Ectodermal cell (in vitro differentiated cells): Measurements from ENCODE around the gene SCMH1.

ENCODE experiments used
- H3K27ac ChIP-seq: 2 replicates; pipeline ENCODE4 v1.7.0; 2013; ENCODE audit warnings: mild to moderate bottlenecking, low read depth, low read length; ENCODE audit not compliant: insufficient read depth, poor library complexity, severe bottlenecking
- H3K27me3 ChIP-seq: 2 replicates; pipeline ENCODE4 v1.7.0; 2013; ENCODE audit warnings: mild to moderate bottlenecking, low read length; ENCODE audit not compliant: insufficient read depth, control insufficient read depth, poor library complexity, severe bottlenecking
- H3K36me3 ChIP-seq: one replicate; pipeline ENCODE4 v1.7.0; 2013; ENCODE audit warnings: low read length; ENCODE audit not compliant: control insufficient read depth, insufficient read depth
- H3K4me1 ChIP-seq: one replicate; pipeline ENCODE4 v1.7.0; 2013; ENCODE audit warnings: low read length; ENCODE audit not compliant: control insufficient read depth, insufficient read depth
- H3K4me3 ChIP-seq: 2 replicates; pipeline ENCODE4 v1.7.0; 2013; ENCODE audit warnings: low read depth, low read length, control low read depth; ENCODE audit not compliant: insufficient read depth
- H3K9me3 ChIP-seq: 2 replicates; pipeline ENCODE4 v1.7.0; 2013; ENCODE audit warnings: mild to moderate bottlenecking, low read length, moderate library complexity; ENCODE audit not compliant: control insufficient read depth
- WGBS, 2 experiments: methylation state at CpG; one replicate each; pipeline ENCODE4 v1.1.7; 2013; ENCODE audit warnings: missing lambda C conversion rate in 2 of 2; 5-methylcytosine and 5-hydroxymethylcytosine counted together

SCMH1 gene

DNA sequence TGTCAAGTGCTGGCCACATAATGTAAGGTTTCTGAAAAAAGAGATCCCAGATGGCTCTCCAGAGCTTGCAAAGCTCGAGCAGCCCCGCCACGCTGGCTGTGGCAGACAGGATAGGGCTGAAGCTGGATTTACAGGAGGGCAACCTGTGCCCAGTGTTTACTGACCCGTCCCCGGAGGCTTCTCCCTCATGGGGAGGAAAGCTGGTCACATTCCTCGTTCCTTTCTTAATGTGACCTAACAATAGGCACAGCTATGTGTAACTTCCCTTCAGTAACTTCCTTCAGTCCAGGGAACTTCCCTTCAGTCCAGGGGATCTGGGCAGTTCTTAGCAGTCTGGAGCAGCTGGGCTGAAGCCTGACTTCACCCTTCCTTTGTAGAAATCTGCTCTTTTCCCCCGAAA, 228.3 kb downstream of the SCMH1 start:
- H3K27me3 ChIP-seq, result no peaks in the 10 kb centered on the region
- H3K27ac ChIP-seq, result no peak overlapping the region
- H3K4me1 ChIP-seq, result no peaks in the 10 kb centered on the region
- no peak overlapping the region for H3K4me3 ChIP-seq
- whole genome bisulfite sequencing, 2 experiments, result 93 to 95% methylated on average over 7 of the region's 7 CpGs
- no peaks in the 10 kb centered on the region for H3K9me3 ChIP-seq
- peaks cover 32% of the 10 kb centered on the region for H3K36me3 ChIP-seq

DNA sequence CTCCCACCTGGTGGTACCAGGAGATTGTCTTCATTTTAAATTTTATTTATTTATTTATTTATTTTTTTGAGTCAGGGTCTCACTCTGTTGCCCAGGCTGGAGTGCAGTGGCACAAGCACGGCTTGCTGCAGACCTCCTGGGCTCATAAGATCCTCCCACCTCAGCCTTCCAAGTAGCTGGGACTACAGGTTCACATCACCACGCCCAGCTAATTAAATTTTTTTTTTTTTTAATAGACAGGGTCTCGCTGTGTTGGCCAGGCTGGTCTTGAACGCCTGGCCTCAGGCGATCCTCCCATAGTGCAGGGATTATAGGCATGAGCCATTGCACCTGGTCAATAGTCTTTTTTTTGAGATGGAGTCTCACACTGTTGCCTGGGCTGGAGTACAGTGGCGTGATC, 229.1 kb downstream of the SCMH1 start:
- Histone ChIP-seq H3K9me3 (no peaks in the 10 kb centered on the region), H3K27me3 (no peaks in the 10 kb centered on the region), H3K36me3 (peaks cover 37% of the 10 kb centered on the region), H3K4me1 (no peaks in the 10 kb centered on the region), H3K27ac (no peak overlapping the region), H3K4me3 (no peak overlapping the region)
- WGBS, 2 experiments, result 90 to 94% methylated on average over 6 of the region's 6 CpGs

DNA sequence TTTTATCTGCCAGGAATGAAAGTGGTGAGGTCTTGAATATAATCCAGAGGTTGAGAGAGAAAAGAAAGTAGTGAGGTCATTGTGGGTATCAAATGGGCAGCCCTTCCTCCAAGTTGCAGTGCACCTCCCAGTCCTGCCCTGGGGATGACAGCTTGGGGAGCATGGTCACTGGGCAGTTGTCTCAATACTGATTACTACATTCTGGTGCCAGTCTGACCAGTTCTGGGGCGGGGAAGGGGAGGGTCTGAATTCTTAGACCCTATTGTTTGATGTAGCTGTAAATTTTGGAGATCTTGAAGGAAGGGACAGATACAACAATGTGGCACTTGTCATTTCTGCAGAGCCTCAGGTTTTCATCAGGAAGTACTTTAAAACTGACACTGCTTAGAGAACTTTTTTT, 231.8 kb downstream of the SCMH1 start:
- Histone ChIP-seq H3K4me1 (no peaks in the 10 kb centered on the region), H3K27me3 (no peaks in the 10 kb centered on the region), H3K4me3 (no peak overlapping the region), H3K27ac (no peak overlapping the region), H3K36me3 (peaks cover 63% of the 10 kb centered on the region), H3K9me3 (no peaks in the 10 kb centered on the region)
- WGBS, 2 experiments, result 94 to 98% methylated on average over 1 of the region's 1 CpG

DNA sequence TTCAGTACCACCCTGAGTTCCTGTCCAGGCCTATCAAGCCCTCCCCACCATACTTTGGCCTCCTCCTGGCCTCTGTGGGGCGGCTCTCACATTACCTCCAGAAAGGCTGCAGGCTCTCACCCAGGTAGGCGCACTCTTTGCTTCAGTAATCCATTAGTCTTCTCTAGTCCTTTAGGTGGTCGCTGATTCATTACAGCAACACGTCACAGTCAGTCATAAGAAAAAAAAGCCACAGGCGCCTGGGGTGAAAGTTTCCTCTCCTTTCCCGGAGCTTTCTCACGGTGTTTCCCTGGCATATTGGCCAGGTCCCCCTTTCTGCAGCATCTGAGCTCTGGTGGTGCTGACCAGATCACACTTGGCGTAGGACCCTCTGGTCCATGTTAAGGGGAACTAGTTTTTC, 232.6 kb downstream of the SCMH1 start:
- Histone ChIP-seq H3K9me3 (no peaks in the 10 kb centered on the region), H3K4me1 (no peaks in the 10 kb centered on the region), H3K4me3 (no peak overlapping the region), H3K27me3 (no peaks in the 10 kb centered on the region), H3K36me3 (peaks cover 66% of the 10 kb centered on the region), H3K27ac (no peak overlapping the region)
- WGBS, 2 experiments, result 95% methylated on average over 8 of the region's 8 CpGs

DNA sequence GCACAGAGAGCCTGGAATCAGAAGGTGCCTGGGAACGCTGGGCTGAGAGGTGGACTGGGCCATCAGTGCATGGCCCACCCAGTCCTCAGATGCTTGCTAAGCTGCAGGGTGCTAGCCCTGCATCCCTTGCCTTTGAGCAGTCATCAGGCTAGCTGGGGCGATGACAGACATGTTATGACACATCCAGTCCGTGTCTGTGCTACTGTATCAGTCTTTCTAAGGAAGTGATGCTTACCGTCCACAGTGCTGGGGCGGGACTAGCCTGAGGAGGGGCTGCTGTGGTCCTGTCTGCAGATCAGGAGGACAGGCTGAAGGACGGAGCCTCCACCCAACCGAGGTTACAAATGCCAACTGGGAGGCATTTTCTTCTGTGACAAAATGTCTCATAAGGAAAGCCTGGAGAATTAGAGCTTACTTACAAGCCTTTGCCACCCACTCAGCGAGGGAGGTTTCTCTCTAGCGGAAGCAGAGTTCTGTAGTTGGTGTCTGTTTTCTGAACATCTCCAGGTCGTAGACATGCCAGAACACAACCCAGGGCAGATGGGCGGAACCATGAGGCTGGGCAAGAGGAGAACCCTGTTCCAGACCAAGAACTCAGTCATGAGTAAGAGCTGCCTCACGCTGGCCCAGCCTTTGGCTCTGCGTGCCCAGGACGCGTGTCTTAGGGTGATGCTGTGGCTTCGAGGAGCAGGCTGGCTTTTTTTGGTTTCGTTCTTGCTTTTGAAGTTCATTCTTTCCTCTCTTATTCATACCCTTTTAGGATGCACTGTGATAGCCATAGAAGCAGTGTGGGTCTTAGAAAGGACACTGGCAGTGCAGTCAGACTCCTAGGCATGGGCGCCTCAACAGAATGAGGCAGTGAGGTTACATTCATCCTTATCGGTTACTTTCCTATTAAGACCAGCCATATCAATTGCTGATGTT, 234.9 kb downstream of the SCMH1 start:
- Histone ChIP-seq H3K9me3 (no peaks in the 10 kb centered on the region), H3K36me3 (peaks cover 70% of the 10 kb centered on the region), H3K27ac (no peak overlapping the region), H3K27me3 (no peaks in the 10 kb centered on the region), H3K4me3 (no peak overlapping the region), H3K4me1 (no peaks in the 10 kb centered on the region)
- 95 to 97% methylated on average over 19 of the region's 19 CpGs for WGBS, 2 experiments

DNA sequence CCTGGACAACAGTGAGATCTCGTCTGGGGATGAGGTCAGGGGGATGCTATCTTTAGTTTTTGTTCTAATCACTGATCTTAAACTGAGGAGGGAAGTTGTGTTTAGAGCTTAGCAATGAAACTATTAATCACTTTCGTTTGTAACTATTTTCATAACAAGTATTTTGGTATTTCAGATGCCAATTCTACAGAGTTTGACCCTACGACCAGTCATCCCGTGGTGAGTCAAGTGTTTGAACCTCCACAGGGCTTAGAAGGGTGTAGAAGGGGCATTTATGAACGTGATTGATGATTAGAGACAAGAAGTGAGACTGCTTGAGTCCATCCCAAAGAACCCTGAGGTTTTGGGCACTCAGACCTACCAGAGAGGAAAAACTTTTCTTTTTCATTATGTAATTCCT, 236.2 kb downstream of the SCMH1 start:
- no peaks in the 10 kb centered on the region for H3K9me3 ChIP-seq
- WGBS, 2 experiments, result 94 to 95% methylated on average over 5 of the region's 5 CpGs
- H3K4me1 ChIP-seq, result no peaks in the 10 kb centered on the region
- H3K4me3 ChIP-seq, result no peak overlapping the region
- H3K27me3 ChIP-seq, result no peaks in the 10 kb centered on the region
- no peak overlapping the region for H3K27ac ChIP-seq
- H3K36me3 ChIP-seq, result peaks cover 70% of the 10 kb centered on the region

DNA sequence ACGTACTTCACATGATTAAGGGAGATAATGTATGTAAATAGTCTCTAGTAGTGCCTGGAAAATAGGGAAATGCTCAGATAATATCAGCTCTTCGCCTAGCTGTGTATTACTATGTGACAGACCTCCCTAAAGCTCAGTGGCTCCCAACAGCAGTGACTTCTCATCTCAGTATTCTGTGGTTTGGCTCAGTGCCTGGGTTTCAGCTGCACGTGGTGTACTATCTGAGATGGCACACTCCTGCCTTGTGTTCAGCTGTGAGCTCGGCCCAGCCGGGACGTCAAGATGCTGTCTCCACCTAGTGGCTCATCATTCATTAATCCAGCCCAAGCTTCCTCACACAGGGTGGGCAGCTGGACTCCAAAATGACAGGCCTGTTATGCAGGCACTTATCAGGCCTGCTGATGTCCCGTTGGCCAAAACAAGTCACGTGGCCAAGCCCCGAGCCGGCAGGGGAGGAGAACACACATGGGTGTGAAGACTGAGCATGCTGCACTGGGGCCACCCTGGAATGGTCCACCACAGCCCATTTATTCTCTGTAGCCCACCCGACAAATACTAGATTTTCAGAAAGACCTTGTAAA, 238.4 kb downstream of the SCMH1 start:
- H3K4me3 ChIP-seq, result no peak overlapping the region
- H3K36me3 ChIP-seq, result peaks cover 62% of the 10 kb centered on the region
- 91 to 92% methylated on average over 11 of the region's 11 CpGs for WGBS, 2 experiments

DNA sequence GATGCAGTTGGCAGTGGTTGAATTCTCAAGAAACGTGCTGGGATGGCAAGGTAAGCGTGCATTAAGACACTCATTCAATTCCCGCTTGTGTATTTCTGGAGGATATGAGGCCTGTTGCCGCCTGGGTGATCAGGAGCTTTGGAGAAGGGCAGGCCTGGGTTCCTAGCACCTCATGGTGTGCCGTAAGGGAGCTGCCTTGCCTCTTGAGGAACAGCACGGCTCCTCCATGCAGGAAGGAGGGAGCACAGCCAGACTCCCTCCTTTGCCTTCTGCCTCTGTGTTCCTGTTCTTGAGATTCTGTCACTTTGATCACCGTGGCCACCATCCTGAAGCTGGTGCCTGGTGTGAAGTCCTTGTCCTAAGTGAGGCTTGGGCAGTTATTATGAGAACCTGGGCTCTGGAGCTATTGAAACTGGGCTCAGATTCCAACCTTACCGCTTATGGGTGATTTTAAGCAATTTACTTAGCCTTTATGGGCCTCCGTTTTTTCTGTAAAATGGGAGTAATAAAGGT, 238.9 kb downstream of the SCMH1 start:
- Histone ChIP-seq H3K4me3 (no peak overlapping the region), H3K27me3 (no peaks in the 10 kb centered on the region), H3K4me1 (no peaks in the 10 kb centered on the region), H3K36me3 (peaks cover 62% of the 10 kb centered on the region), H3K27ac (no peak overlapping the region), H3K9me3 (no peaks in the 10 kb centered on the region)
- 93 to 96% methylated on average over 9 of the region's 9 CpGs for WGBS, 2 experiments

More for the DNA sequence above, 238.4 kb downstream of the SCMH1 start:
- Histone ChIP-seq H3K27me3 (no peaks in the 10 kb centered on the region), H3K4me1 (no peaks in the 10 kb centered on the region), H3K9me3 (no peaks in the 10 kb centered on the region), H3K27ac (no peak overlapping the region)

DNA sequence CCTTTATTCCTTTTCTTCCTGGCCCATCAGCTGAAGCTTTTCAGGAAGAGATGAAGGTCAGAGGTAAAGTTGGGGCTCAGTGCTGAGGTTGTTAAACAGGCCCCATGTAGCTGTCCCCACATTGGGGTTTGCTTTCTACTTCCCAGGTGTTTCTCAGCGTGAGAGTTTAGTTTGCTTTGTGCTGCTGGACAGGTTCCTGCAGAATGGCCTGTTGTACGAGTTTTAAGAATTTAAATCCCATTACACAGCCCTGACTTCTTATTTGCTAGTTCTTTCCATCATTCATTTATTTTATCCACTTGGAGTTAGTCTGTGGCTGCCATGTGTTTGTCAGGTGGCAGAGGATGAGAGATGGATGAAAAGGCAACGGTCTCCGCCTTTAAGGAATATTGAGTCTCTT, 243.4 kb downstream of the SCMH1 start:
- H3K4me1 ChIP-seq, result no peaks in the 10 kb centered on the region
- no peaks in the 10 kb centered on the region for H3K27me3 ChIP-seq
- H3K4me3 ChIP-seq, result no peak overlapping the region
- H3K9me3 ChIP-seq, result no peaks in the 10 kb centered on the region
- H3K27ac ChIP-seq, result no peak overlapping the region
- WGBS, 2 experiments, result 95 to 98% methylated on average over 4 of the region's 4 CpGs
- peaks cover 56% of the 10 kb centered on the region for H3K36me3 ChIP-seq

DNA sequence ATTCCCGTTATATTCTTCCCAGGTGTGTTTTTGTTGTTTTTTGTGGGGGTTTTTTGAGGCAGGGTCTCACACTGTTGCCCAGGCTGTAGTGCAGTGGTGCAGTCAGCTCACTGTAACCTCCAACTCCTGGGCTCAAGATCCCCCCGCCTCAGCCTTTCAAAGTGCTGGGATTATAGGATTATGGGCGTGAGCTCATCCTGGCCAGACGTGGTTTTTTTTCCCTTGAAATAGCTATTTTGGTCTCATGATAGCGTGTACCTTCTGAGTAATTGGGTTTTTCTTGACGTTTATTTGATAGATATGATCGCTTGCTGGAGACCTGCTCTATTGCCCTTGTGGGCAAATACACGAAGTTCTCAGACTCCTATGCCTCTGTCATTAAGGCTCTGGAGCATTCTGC, 245.0 kb downstream of the SCMH1 start:
- WGBS, 2 experiments, result 92 to 96% methylated on average over 8 of the region's 8 CpGs
- Histone ChIP-seq H3K27me3 (no peaks in the 10 kb centered on the region), H3K4me1 (no peaks in the 10 kb centered on the region), H3K27ac (no peak overlapping the region), H3K9me3 (no peaks in the 10 kb centered on the region), H3K36me3 (peaks cover 62% of the 10 kb centered on the region), H3K4me3 (no peak overlapping the region)
